NB4 (cell line): Measurements from ENCODE around the gene PRSS36.

Source experiments
- DNase-seq: peaks from one replicate; pipeline ENCODE4 v3.0.0; 2010; ENCODE audit warnings: low read depth
- H3K4me3 ChIP-seq: one replicate; pipeline ENCODE4 v1.5.1; 2011; ENCODE audit warnings: mild to moderate bottlenecking, low read depth, low read length, moderate library complexity
- MYC ChIP-seq: IDR thresholded peaks from 2 replicates; pipeline ENCODE4 v1.6.1; 2011; ENCODE audit warnings: low read depth, low read length
- POLR2A ChIP-seq: IDR thresholded peaks from 2 replicates; pipeline ENCODE4 v1.6.1; 2011; ENCODE audit warnings: mild to moderate bottlenecking; ENCODE audit not compliant: insufficient read length; ENCODE audit errors: extremely low read depth
- TF ChIP-seq, protein P1 (sequence below): IDR thresholded peaks from one replicate; pipeline ENCODE4 v1.5.1; 2012; ENCODE audit warnings: low read depth, low read length
- TF ChIP-seq, protein P2 (sequence below): IDR thresholded peaks from 2 replicates; pipeline ENCODE4 v1.6.1; 2011; ENCODE audit warnings: low read depth, low read length

The PRSS36 gene

DNA sequence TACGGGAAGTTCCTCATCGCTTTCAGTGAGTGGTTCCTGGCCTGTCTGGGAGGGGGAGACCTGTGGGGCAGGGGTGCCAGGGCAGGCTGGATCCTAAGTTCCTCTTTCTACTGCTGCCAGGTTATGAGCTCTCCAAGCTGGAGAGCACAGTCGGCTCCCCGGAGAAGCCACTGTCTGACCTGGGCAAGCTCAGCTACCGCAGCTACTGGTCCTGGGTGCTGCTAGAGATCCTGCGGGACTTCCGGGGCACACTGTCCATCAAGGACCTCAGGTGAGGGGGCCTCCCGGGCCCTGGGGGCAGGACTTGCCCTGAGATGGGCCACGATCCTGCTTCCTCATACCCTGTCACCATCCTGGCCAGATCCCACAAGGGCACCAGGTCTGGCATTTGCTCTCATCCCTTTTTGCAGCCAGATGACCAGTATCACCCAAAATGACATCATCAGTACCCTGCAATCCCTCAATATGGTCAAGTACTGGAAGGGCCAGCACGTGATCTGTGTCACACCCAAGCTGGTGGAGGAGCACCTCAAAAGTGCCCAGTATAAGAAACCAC is 19.5 kb downstream of the PRSS36 start:
- TF ChIP-seq, protein P1, sequence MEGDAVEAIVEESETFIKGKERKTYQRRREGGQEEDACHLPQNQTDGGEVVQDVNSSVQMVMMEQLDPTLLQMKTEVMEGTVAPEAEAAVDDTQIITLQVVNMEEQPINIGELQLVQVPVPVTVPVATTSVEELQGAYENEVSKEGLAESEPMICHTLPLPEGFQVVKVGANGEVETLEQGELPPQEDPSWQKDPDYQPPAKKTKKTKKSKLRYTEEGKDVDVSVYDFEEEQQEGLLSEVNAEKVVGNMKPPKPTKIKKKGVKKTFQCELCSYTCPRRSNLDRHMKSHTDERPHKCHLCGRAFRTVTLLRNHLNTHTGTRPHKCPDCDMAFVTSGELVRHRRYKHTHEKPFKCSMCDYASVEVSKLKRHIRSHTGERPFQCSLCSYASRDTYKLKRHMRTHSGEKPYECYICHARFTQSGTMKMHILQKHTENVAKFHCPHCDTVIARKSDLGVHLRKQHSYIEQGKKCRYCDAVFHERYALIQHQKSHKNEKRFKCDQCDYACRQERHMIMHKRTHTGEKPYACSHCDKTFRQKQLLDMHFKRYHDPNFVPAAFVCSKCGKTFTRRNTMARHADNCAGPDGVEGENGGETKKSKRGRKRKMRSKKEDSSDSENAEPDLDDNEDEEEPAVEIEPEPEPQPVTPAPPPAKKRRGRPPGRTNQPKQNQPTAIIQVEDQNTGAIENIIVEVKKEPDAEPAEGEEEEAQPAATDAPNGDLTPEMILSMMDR = no peak
- TF ChIP-seq, protein P2, sequence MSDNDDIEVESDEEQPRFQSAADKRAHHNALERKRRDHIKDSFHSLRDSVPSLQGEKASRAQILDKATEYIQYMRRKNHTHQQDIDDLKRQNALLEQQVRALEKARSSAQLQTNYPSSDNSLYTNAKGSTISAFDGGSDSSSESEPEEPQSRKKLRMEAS = no peak
- TF ChIP-seq POLR2A (no peak), MYC (no peak)
- no peak overlapping the region for H3K4me3 ChIP-seq
- peak; percentile 64 for DNase-seq

GRCh38 chr16:31129568-31130335 is 20.1 kb downstream of the PRSS36 start:
- DNase-seq = no peak
- H3K4me3 ChIP-seq = no peak overlapping the region
- TF ChIP-seq, protein P1 = no peak
- TF ChIP-seq MYC = no peak

GRCh38 chr16:31128711-31129567 is 20.9 kb downstream of the PRSS36 start:
- no peak overlapping the region for H3K4me3 ChIP-seq
- TF ChIP-seq, protein P2 = peak; percentile 68
- TF ChIP-seq, protein P1 = no peak
- TF ChIP-seq POLR2A (peak; percentile 13), MYC (peak; percentile 78)
- peak; percentile 98 for DNase-seq

- DNase-seq = no peak
- TF ChIP-seq, protein P1 = no peak
- TF ChIP-seq POLR2A = no peak
- no peak for TF ChIP-seq MYC
- TF ChIP-seq, protein P2 = no peak
- H3K4me3 ChIP-seq = no peak overlapping the region
Observed at GRCh38 chr16:31127182-31127581, 22.7 kb downstream of the PRSS36 start.

DNA sequence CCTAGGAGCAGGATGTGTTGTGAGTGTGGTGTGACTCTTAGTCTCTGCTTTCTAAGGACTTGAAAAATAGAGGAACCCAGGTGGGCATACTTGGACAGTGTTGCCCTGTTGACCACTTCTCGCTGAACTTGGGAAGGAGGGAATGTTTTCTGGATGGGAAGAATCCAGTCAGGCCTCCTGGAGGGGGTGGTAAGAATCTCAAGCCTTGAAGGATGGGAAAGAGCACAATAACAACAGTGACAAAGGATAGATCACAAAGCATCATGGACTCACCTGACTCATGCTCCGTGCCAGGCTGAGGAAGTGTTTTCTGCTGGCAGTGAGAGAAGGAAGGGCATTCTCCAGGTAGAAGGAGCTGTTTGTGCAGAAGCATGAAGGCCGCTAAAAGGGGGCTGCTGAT is 24.0 kb downstream of the PRSS36 start:
- no peak for DNase-seq
- H3K4me3 ChIP-seq = no peak overlapping the region
- TF ChIP-seq MYC = no peak
- TF ChIP-seq POLR2A = no peak
- TF ChIP-seq, protein P1 = no peak
- TF ChIP-seq, protein P2 = no peak
